Measurements from ENCODE around the gene MT1X.
A peak's percentile ranks its signal among the peaks of the same experiment; 100 is the strongest.

MT1X gene

DNA sequence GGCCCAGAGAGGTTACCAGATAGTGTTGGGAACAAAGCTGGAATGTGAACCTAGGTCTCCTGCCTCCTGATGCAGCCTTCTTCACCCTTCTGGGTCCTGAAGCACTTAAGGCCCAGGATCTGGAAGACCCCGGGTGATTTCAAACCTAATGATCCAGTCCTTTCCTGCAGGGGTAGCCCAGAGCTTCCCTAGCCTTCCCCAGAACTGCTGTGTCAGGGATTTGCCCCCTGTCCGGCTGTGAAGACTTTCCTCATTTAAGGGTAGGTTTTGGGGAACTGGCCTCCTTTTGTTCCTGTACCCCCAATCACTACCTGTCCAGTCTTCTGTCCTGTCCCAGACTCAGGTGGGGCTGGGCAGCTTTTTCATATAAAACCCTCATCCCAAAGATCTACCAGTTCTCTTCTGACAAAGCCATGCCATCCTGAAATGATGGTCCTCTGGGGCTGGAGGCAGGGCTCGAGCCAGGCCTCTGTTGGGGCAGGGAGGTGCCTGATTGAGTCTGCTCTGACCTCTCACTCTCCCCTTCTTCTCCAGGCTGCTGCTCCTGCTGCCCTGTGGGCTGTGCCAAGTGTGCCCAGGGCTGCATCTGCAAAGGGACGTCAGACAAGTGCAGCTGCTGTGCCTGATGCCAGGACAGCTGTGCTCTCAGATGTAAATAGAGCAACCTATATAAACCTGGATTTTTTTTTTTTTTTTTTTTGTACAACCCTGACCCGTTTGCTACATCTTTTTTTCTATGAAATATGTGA is 1.3 kb downstream of the MT1X start:
- Histone ChIP-seq H3K4me3 (peak overlapping the region; percentile 77), H3K27ac (peak overlapping the region; percentile 71 to 83)
- TF ChIP-seq, protein P1, sequence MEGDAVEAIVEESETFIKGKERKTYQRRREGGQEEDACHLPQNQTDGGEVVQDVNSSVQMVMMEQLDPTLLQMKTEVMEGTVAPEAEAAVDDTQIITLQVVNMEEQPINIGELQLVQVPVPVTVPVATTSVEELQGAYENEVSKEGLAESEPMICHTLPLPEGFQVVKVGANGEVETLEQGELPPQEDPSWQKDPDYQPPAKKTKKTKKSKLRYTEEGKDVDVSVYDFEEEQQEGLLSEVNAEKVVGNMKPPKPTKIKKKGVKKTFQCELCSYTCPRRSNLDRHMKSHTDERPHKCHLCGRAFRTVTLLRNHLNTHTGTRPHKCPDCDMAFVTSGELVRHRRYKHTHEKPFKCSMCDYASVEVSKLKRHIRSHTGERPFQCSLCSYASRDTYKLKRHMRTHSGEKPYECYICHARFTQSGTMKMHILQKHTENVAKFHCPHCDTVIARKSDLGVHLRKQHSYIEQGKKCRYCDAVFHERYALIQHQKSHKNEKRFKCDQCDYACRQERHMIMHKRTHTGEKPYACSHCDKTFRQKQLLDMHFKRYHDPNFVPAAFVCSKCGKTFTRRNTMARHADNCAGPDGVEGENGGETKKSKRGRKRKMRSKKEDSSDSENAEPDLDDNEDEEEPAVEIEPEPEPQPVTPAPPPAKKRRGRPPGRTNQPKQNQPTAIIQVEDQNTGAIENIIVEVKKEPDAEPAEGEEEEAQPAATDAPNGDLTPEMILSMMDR (IDR thresholded peaks at IDR 0.05), result no peak
- no peak for DNase-seq (ENCODE audit: low spot score)

DNA sequence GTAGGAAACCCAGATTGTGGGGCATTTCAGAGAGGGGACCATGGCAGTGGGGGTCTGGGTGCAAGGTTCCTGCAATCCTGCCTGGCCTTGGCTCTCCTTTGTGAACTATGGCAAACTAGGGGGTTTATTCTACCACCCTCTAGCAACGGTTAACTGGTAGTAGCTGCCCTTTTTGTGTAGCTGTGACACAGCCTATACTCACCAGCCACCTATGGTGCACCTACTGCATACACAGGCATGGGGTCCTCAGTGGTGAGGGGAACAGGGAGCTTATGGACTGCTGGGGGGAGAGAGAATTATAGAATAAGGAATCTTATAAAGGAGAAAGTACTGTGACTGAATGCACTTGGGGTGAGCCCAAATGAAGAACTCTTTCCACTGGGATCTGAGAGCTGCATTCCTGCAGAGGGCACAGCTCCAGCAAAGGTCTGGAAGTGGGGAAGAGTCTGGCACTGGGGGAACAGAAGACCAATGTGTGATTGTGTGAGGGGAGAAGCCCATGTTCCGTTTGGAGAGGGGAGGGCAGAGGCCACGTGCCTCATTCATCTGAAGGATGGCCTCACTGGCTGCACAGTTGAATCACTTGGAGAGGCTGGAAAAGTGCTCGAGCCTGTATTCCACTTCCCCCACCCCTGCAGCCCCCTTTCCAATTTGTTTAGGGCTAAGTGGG is 2.1 kb downstream of the MT1X start:
- TF ChIP-seq, protein P1 (IDR thresholded peaks at IDR 0.05), result no peak
- H3K4me3 ChIP-seq, result peak overlapping the region; percentile 77
- H3K27ac ChIP-seq, result peak overlapping the region; percentile 74 to 83
- DNase-seq (ENCODE audit: low spot score), result no peak

DNA sequence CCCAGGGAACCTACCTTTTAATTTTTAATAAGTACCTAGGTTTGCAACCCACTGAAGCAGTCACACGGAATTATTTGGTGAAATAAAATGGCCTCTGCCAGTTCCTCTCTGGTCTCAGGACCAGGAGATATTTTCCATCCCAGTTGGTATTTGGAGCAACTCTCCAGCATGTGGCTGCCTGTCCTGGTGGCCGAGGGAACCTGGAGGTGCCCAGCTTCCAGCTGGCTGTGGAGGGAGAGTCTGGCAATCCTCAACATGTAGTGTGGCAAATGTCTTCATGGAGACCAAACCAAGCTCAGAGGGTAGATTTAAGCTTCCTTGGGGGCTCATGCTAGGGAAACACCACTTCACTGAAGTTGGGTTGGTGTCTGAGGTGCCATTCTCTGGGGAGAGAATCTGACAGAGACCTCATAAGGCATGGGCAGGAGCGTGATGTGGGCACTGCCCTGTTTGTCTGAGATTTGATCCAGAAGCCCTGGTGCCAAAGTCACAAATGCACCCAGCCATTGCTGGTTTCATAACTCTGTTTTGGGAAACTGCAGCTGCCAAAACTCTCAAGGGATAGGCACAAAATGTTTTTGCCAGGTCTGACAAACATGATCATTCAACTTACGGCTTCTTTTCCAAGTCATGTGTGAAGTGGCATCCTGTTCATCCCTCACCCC is 2.8 kb downstream of the MT1X start:
- TF ChIP-seq, protein P1 (IDR thresholded peaks at IDR 0.05), result no peak
- Histone ChIP-seq H3K27ac (peak overlapping the region; percentile 74 to 83), H3K4me3 (peak overlapping the region; percentile 77)
- no peak for DNase-seq (ENCODE audit: low spot score)

DNA sequence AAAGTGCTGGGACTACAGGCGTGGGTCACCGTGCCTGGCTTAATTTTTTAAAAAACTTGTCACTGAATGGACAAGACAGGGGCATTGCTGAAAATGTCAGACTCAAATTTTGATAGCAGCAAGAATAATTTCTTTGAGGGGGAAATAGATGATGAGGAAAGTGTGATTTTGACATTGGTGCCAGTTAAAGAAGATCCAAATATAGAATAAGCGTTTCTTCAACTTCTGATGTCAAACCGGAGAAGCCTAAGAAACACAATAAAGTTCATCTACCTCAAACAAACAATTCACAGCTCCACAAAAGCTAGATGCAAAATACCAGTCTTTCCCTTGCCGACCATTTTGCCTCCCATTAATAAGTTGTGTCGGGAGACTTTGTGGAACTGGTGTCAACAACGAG is 4.5 kb downstream of the MT1X start:
- Histone ChIP-seq H3K27ac (no peak overlapping the region), H3K4me3 (no peak overlapping the region)
- TF ChIP-seq, protein P1 (IDR thresholded peaks at IDR 0.05), result no peak
- no peak for DNase-seq (ENCODE audit: low spot score)

DNA sequence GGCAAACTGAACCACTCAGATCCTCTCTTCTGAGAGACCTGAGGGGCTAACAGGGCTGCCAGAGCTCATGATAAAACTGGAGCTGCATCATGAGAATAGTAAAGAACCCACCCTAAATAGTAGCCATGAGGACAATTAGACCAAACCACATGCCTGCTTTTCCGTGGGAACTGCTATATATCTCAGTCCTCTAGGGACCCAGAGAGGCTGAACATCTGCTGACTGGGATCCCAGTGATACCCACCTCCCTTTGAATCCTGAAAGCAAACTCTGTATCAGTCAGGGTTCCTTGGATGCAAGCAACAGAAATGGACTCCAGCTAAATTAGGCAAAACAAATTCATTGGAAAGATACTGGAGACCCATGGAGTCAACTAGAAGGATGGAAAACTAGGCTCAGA is 6.5 kb downstream of the MT1X start:
- no peak for DNase-seq (ENCODE audit: low spot score)
- TF ChIP-seq, protein P1 (IDR thresholded peaks at IDR 0.05), result no peak
- Histone ChIP-seq H3K27ac (no peak overlapping the region), H3K4me3 (no peak overlapping the region)

DNA sequence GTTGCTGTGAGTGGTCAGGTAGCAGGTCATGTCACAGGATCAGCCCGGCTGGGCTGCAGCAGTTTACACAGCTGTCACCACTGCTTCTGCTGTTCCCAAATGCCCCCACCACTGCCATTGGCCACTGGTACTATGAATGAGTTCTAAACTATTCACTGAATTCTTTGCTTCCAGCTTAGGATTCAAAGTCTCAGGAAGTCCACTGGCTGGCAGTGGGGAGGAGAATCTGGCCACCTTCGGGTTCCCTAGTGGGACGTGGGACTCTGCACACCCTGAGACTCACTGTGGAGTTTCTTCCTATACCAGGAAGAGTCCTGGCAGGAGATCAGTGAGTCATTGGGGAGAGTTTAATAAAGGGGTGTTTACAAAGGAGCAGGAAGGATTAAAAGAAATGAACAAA is 6.9 kb downstream of the MT1X start:
- no peak for DNase-seq (ENCODE audit: low spot score)
- TF ChIP-seq, protein P1 (IDR thresholded peaks at IDR 0.05), result no peak
- no peak overlapping the region for H3K27ac ChIP-seq
- no peak overlapping the region for H3K4me3 ChIP-seq
